Left colon (tissue), 2 donors: ENCODE measurements around the gene GRK3. TPM values are rescaled to one million over a fixed set of nuclear protein-coding genes. Genes with fewer than 3 reads are reported as not detected.
"Not testable (repeated sequence)": the region's sequence is repeated elsewhere in the genome, so short reads cannot be mapped to it uniquely, and the experiment has no call there.

Experiments used
- ATAC-seq: fragments of 200-7000 bp; cut with Tn5 transposase; one replicate; pipeline ENCODE4 v1.9.1; 2020; ENCODE audit warnings: mild to moderate bottlenecking, moderate library complexity
- DNase-seq, 2 donors: peaks; one replicate each; pipeline ENCODE4 v3.0.0-alpha.2; 2020
- intact Hi-C, 2 donors: fragments of 100-400 bp; cut with DNase I in 1 of 2; cut with micrococcal nuclease in 1 of 2; formaldehyde crosslinking; loops; one replicate each; pipeline versions ENCODE4 v1.11.2 to v1.14.0; 2022; cut with DNase I, micrococcal nuclease
- long read RNA-seq: library from polyadenylated mRNA; unstranded; transcript quantifications from one replicate; pipeline ENCODE4 v2.0.0, GENCODE V29; 2021
- total RNA-seq, 2 donors: library from RNA; stranded (reverse); fragmentation: NEBNext Ultra II Directional; extraction: Animal tissue kit (Norgen Biotek cat#: 25700); gene quantifications; one replicate each; pipeline ENCODE4 v1.2.1, GENCODE V29; 2021
- donor health status: DM: no; HTN: no; CAD: no.
- donor health status: DM: yes; HTN: yes; CAD: no.

GRK3 gene
- total RNA-seq, result 1 to 10 TPM; 2.3 to 4.1 TPM
- long read RNA-seq, partial matches to known transcripts, result 0 of 1 reads
- long read RNA-seq, other reads (novel, unspliced or antisense), result 1 of 1 reads

- intact Hi-C loops, result no loop called here
- DNase-seq (peak; percentile 69 to 77), ATAC-seq (peak; percentile 76)
These were observed at the start of gene GRK3 for GRCh38 chr22:25564320-25564978. Gene GRK3, plus strand, starts transcription at chr22:25564675. Its CDS starts 366 bp downstream, at chr22:25565041.

DNA sequence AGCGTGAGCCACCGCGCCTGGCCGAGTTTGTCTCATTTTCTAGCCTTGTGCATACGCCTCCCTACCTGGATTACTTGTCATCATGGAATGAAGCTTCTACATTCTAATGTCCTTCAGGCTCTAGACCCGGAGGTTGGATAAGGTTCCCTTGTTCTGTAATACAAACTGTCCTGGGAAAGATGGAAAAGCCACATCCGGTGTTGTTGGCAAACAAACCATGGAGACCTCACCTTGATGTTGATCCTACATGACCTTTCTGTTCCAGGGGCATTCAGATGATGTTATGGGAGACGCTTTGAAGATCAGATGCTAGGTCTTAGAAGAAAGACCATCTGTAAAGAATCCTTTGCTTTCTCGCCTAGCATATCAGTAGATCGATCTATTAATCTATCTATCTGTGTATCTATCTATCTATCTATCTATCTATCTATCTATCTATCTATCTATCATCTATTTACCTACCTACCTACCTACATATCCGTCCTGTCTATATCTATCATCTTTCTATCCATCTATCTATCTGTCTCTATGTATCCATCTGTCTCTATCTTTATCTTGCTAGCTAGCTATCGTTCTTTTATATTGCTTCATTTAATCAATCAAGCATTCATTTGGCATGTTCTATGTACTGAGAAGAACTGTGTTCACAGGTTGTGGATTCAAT lies 46.3 kb upstream of the GRK3 start:
- intact Hi-C loops, result no loop called here
- DNase-seq (no peak), ATAC-seq (no peak)

- DNase-seq (no peak), ATAC-seq (no peak)
- intact Hi-C loops, result no loop called here
These were observed 39.1 kb upstream of the GRK3 start for GRCh38 chr22:25525376-25525775.

DNA sequence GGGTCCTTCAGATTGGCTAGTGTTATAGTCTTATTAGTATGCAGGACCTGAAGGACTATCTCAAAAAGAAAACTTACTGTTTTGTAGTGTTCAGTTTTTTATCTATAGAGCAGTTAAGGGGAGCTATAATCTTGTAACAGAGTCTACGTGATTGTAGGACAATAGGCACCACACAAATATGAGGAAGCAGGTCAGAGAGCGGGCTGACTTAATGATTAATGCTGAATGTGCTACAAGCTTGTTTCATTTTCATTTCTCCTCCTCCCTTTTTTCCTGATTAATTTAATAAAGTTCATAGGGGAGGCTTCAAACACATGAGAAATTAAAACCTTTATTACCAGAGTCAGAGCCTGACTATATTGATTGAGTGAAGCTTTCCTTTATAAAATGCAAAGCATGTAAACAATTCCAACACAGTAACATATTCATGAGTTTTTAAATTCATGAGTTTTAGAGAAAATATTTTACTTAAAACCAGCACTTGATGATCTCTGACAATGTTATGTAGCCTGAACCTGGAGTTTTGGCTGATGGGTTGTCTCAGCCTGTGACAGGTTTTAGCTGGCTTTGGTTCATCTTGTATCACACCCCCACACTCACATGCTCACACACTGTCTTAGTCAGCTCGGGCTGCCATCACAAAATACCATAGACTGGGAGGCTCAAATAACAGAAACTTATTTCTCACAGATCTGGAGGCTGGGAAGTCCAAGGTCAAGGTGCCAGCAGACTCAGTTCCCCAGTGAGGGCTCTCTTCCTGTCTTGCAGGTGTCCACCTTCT lies 38.5 kb upstream of the GRK3 start:
- intact Hi-C loops, DNase-seq, ATAC-seq: not testable (repeated sequence)

- DNase-seq, intact Hi-C loops, ATAC-seq: not testable (repeated sequence)
These were observed 37.5 kb upstream of the GRK3 start for GRCh38 chr22:25527016-25527415.

DNA sequence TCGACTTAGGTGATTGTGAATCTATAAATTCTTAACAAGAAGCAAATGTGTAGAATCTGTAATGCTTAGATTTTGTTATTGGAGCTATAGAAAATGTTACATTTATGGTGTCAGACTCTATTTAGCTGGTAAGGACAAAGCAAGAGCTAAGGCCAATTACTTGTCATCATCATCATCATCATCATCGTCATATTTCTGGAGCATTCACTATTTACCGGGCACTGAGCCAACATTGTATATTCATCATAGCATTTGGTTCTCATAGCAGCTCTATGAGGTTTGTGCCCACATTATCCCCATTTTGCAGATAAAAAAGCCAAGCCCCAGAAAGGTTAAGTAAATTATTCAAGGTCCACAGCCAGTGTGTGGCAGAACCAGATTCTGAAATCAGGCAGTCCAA lies 36.4 kb upstream of the GRK3 start:
- ATAC-seq, intact Hi-C loops, DNase-seq: not testable (repeated sequence)

GRCh38 chr22:25529059-25529458 lies 35.4 kb upstream of the GRK3 start:
- intact Hi-C loops, ATAC-seq, DNase-seq: not testable (repeated sequence)

DNA sequence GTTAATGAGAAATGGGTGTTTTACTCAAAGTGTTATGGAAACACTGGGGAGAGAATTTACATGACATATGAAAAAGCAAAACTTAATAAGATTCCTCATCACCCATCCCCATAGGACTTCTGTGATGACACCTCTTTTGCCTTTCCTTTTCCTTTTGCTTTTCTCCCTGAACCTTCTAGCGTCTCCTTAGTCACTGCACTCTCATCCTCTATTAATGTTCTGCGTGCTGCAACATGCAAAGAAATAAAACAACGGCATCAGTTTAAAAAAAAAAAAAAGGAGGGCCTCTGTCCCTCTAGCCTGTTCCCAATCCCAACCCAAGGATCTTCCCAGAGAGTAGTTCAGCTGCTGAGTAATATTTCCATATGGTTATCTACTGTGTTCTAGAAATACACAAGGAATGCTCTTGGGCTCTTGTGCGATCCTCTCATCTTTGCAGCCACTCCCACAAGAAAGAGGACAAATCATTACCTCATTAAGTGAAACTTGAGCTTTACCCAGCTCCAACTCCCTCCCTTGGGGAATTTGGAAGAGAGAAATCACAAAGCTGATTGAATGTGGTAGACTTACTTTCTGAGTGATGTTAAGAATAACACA lies 34.8 kb upstream of the GRK3 start:
- ATAC-seq, intact Hi-C loops, DNase-seq: not testable (repeated sequence)

GRCh38 chr22:25531677-25532076 lies 32.8 kb upstream of the GRK3 start:
- ATAC-seq, intact Hi-C loops, DNase-seq: not testable (repeated sequence)

DNA sequence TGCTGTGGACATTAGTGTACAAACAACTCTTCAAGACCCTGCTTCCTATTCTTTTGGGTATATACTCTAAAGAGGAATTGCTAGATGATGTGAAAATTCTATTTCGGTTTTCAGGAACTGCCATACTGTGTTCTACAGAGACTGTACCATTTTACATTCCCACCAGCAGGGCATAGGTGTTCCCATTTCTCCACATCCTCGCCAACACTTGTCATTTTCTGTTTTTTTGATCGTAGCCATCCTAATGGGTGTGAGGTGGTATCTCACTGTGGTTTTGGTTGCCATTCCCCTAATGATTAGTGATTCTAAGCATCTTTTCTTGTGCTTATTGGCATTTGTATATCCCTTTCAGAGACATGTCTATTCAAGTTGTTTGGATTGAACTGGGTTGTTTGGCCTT lies 29.8 kb upstream of the GRK3 start:
- DNase-seq, result no peak
- intact Hi-C loops, result no loop called here
- ATAC-seq, result no peak

GRCh38 chr22:25536589-25536988 lies 27.9 kb upstream of the GRK3 start:
- intact Hi-C loops, result no loop called here
- ATAC-seq, result no peak
- no peak for DNase-seq

GRCh38 chr22:25540166-25540907 lies 24.1 kb upstream of the GRK3 start:
- DNase-seq (no peak), ATAC-seq (no peak)
- intact Hi-C loops, result no loop called here

GRCh38 chr22:25540908-25541660 lies 23.4 kb upstream of the GRK3 start:
- intact Hi-C loops, result no loop called here

DNA sequence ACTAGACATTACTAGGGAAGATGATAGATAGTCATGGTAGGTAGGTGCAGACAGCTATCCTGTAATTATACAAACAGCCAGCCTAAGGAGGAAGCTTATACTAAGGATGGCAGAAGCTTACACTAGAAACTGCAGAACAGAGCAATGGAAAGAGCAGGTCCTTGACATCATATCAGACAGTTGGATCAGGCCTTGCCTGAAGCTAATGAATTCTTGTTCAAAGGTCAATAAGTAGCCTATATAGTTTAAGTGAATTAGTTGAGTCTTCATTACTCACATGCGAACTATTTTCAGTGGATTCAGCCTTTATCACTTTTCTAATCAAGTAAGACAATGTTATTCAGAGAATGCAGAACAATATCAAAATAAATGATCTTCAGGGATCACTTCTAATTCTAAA lies 22.3 kb upstream of the GRK3 start:
- intact Hi-C loops, result no loop called here
- DNase-seq (no peak), ATAC-seq (no peak)

More at GRCh38 chr22:25540908-25541660, 23.4 kb upstream of the GRK3 start:
- ATAC-seq, result no peak
- DNase-seq, result no peak

- ATAC-seq (no peak), DNase-seq (no peak)
- intact Hi-C loops, result no loop called here
These were observed 21.6 kb upstream of the GRK3 start for GRCh38 chr22:25542720-25543402.

GRCh38 chr22:25545146-25545545 lies 19.3 kb upstream of the GRK3 start:
- intact Hi-C loops, result no loop called here
- DNase-seq (no peak), ATAC-seq (no peak)

- ATAC-seq (no peak), DNase-seq (no peak)
- intact Hi-C loops, result no loop called here
These were observed 18.8 kb upstream of the GRK3 start for GRCh38 chr22:25545672-25546071.
